ENCODE results near the gene SMIM41.

The SMIM41 gene

DNA sequence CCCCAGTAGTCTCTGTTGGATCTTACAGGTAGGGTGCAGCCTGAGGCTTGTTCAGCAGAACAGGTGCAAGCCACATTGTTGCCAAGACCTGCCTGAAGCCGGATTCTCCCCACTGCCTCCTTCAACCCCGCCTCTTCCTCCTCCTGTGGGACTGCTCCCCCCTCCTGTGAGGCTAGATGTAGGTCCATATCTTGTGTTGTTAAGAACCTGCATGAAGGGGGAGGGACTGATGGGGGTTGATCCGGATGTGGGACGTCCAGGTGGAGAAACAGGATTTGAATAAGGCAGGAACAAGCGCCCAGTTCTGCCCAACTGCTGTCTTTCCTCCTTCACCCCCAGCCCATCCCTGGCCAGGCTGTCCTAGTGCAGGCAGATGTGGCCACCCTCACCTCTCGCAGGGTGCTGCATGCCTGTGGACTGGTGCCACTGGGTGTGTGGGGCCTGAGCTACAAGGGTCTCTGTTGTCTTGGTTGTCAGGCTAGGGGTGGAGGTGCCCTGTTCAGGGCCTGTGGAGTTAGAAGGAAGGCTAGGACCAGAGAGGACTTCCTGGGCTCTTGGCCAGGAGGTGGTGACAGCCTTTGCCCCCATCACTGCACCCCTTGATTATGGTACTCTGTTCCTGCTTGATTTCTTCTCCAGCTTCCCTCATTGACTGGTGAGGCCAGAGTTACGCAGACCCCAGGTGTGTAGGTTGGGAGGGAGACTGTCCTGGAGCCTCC lies 26.9 kb upstream of the SMIM41 start:
- DNase-seq, result peak; percentile 55

DNA sequence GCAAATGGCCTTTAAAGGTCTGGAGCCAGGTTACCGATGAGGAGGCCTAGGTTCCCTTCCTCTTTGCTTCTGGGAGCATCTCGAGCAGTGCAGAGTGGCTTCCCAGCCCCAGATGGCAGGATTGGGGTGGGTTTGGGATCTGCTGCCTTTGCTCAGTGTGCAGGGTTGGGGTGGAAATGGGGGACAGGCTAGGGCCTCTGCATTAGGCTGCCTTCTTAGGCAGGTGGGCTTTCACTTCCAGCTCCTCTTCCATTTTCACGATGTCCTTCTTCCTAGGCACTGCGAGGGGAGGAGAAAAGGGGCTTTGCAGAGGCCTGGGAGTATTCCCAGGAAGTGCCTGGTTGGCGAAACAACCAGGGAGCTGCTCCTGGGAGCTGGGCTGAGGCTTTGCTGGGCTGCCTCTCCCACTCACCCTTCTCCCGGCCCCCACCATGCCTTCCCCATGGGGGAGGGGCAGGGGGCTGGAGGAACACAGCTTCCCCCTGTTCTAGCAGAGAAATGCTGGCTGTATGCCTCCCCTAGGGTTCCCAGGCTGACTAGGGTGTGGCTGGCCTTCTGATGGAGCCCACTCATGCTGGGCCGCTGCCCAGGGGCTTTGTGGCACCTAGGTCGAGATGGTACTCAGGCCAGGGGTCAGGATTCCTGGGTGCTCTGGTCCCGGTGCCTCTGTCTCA lies 25.8 kb upstream of the SMIM41 start:
- DNase-seq, result no peak

- DNase-seq, result no peak
Observed at GRCh38 chr12:52054231-52054832, 25.2 kb upstream of the SMIM41 start.

GRCh38 chr12:52054833-52055730 lies 24.4 kb upstream of the SMIM41 start:
- DNase-seq, result no peak

DNA sequence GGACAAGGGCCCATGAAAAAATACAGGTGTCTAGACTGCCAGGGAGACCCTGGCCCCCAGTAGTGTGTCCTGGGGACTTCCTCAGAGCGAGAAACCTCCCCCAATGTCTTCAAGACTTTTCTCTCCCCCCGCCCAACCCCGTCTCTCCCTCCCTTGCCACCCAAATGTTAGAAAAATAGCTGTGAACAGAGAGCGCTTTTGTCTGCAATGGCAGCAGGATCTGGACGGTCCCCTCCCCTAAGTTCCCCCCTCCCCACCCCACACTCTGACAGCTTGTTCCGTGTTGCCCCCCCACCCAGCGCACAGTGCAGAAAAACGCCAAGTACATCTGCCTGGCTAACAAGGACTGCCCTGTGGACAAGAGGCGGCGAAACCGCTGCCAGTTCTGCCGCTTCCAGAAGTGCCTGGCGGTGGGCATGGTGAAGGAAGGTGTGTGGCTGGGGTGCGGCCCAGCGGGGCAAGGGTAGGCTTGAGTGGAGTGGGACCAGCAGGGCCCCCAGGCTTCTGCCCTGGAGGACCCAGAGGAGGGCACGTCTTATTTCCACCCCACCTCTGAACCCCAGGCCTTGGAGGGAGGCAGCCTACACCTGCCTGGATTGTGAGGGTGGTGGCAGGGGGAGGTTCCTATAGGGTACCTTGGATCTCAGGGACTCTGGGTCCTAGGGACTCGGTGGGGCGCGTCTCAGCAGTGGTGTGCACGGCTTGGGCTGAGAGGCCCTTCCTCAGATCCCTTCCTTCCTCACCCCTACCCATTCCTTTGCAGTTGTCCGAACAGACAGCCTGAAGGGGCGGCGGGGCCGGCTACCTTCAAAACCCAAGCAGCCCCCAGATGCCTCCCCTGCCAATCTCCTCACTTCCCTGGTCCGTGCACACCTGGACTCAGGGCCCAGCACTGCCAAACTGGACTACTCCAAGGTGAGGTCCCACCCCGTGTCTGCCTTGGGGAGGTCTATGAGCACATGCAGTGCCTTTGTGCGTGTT lies 23.5 kb upstream of the SMIM41 start:
- no peak for DNase-seq

DNA sequence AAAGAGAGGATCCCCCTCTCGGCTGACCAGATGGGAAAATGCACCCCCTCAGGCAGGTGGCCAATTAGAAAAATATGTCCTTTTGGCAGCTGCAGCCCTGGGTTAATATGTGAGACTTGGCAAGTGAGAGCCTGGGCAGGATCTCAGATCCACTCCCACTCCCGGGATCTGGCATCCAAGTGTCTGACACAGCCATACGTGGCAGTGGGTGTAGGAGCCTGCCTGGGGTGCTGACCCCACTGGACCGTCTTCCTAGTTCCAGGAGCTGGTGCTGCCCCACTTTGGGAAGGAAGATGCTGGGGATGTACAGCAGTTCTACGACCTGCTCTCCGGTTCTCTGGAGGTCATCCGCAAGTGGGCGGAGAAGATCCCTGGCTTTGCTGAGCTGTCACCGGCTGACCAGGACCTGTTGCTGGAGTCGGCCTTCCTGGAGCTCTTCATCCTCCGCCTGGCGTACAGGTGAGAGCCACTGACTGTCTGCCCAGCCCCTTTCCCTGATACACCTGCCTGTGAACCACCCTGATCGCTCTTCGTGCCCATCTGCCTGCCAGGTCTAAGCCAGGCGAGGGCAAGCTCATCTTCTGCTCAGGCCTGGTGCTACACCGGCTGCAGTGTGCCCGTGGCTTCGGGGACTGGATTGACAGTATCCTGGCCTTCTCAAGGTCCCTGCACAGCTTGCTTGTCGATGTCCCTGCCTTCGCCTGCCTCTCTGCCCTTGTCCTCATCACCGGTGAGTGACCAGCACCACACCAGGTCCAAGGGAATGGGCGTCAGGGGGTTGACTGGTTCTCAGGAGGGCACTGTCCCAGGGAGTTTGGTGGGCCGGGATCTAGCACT lies 22.5 kb upstream of the SMIM41 start:
- peak; percentile 23 for DNase-seq

- peak; percentile 15 for DNase-seq
Observed at GRCh38 chr12:52057638-52058576, 21.6 kb upstream of the SMIM41 start.

- DNase-seq, result peak; percentile 36
Observed at GRCh38 chr12:52058631-52059361, 20.7 kb upstream of the SMIM41 start.

DNA sequence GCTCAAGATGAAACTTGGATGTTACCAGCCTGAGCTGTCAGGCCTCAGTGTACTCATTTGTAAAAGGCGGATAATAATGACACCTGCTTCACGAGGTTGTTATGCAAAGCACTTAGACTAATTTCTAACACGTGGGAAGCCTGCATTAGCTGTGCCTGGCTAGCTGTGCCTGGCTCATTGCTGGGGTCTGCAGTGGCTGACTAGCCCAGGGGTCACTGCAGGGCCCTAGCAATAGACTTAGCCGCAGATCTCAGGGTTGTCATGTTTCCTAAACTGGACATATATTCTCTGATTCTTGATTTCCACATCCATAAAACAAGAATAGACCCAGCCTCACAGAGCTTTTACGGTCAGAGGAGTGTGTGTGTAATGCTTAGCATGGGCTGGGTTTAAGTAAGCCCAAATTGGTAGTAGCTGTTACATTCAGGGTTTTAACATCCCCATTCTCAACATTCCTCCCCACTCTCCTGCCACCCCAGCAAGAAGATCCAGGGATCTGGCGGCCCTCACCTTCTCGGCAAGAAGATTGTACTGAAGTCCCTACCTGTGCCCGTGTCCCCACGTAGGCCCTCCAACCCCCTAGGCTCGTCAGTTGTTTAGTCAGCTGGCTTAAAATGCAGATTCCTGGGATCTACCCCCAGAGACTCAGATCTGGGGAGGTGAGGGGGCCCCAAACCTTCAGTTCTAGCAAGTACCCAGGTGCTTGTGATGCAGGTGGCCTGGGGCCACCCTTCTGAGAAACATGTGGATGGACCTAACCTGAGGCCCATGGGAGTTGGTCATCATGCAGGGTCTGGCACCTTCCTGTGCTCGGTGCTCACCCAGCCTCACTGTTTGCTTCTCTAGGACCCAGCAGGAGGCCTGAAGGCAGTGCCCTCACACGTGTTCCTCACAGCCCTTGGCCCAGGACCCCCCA lies 19.7 kb upstream of the SMIM41 start:
- DNase-seq, result peak; percentile 59

- peak; percentile 41 for DNase-seq
Observed at GRCh38 chr12:52060498-52061177, 18.9 kb upstream of the SMIM41 start.

DNA sequence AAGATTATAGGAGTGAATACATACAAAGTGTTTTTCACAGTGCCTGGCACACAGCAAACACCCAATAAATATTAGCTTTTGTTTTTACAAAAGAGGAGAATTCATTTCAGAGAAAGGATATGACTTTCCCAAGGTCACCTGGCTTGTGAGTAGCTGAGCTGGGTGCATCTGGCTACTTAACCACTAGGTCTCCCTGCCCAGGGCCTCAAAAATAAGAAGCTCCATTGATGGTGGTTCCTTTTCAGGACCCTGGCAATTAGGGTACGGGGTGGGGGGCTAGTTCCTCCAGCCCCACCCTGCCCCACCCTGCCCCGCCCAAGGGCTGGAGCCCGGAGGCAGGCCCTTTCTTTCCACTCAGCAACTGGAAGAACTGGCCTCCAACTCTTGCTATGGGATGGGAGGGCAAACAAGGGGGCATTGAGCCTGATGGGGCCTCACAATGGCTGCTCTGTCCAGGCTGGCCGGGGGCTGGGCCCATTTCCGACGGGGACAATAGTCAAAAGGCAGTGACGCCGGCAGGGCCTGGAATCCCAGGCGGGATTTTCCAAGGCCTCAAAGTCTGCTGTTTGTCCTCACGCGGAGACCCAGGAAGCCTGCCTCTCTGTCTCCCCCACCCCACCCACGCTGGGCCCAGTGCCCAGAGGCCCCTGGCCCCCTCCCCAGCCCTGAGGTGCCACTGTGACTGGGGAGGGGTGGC lies 17.9 kb upstream of the SMIM41 start:
- peak; percentile 28 for DNase-seq

DNA sequence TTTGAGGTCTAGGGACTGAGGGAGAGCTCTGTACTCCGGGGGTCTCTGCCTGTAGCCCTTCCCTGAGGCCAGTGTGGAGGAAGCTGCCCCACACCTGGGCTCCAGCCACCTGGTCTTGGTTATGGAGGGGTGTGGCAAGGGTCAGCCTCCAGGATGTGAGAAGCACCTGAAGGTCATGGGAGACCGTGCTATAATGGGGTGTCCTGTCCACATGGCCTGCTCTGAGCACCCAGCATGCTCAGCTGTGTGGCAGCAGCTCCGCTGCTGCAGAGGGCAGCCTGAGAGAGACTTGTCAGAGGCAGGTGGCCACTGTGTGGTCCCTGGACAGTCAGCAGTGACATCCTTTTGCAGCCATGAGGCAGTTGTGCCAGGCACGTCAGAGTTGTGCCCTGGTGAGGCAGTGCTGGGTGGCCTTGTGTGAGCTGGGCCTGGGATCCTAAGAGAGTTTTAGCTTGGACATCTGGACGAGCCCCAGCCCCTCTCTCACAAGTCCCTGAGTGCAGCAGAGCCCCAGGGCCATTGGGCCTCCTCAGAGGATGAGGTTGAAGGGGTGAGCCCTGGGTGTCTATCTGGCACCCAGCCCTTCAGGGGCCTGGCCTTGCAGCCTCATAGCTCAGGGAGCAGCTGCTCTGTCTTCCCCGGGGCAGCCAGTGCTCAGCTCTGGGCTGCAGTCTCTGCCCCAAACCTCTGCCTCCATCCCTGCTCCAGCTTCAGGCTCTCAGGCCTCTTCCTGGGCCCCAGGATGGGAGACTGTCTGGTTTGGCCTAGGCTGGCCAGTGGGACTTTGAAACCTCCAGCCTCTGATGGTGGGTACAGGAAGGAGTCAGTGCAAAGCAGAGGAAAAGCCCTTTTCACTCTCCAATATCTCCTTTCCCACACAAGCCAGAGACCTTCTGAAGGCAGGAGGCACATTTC lies 17.1 kb upstream of the SMIM41 start:
- peak; percentile 18 for DNase-seq

DNA sequence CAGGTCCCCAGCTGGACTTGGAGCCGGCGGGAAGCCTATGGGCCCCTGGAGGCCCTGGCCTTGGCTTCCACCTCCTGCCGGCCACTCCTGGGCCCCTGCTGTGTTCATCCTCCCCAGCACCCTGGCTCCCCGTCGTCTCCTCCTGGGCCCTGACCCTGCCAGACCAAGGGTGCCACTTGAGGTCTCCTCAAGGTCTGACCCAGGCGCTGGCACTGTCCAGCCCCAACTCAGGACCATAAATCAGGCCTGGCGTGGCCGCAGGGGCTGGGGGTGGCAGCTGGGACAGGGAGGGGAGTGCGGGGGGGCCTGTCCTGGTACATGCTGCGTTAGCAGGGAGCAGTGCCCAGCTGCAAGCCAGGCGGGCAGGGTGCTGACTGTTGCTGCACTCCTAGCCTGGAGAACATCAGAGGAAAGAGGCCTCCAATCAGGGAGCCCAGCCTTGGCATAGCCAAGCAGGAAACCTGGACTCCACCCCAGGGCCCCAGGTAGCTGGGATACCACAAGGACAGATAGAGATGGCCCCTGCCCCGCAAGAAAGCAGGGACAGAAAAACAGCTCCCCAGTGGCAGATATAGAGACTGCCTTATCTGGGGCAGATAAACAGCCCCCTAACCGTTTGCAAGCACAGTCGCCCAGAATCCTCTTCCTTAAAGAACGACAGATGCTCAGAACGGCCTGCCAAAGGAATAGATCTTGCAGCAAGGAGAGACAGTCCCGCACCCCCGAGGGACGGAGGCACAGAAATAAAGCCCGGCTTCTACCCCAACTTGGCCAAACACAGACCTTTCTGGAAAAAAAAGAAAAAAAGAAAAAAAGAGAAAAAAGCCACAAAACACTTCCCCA lies 16.2 kb upstream of the SMIM41 start:
- DNase-seq, result no peak

DNA sequence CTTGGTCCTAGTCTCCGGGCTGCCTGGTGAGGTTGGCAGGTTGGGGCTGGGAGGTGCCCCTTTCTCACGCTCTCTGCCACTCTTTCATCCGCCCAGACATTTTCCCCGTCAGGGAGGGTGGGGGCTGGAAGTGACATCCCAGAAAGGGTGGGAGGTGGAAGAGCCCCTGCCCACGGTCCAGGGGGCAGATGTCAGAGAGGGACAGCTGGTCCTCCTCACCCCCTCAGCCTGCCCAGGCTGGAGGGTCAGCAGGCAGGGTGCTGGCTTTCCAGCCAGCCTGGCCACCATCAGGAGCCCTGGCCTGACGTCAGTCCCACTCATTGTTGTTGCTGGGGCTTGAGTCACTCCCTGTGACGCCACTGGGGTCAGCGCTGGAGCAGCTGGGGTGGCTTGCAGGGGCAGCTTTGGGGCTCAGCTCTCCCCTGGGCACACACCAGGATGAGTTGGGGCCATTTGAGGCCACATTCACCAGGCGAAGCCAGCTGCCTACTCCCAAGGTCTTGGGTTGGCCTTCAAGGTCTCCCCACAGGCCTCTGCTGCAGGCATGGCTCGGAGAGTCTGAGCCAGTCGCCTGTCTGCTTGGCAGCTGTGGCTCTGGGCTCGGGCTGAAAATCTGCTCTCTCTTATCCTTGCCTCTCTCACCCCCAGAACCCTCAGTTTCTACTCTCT lies 15.4 kb upstream of the SMIM41 start:
- no peak for DNase-seq

Measured in CD4-positive, alpha-beta T cell treated with Interleukin-12 subunit alpha and Interleukin-12 subunit beta, for 1 hour (primary cell).